Measurements from ENCODE around the gene COPB1.

DNA sequence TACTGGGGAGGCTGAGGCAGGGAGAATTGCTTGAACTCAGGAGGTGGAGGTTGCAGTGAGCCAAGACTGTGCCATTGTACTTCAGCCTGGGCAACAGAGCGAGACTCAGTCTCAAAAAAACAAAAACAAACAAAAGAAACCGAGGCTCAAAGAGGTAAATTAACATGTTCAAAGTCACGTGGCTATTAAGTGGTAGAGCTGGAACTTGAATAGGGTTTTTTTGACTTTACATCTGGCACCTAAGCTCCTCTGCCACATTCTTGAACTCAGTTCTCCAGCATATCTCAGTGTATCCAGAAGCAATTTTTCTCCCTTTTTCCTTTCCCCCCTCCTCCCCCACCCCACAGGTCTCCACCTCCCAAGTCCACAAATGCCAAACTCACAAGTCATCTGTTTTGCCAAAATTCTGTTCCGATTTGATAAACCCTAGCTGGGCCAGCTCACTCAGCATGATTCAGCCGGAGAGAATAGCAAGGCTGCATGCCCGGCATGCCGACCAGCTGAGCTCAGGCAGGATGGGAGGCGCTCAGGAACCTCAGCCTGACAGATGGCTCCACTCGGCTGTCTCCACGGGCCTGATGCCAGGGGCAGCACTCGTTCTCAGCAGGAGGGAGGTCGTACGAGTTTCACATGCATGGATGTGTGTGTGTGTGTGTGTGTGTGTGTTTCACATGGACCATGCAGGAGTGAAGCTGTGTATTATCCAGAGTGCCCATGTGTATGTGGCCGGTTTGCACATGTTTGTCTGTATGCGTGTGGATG, 77.4 kb downstream of the COPB1 start:
- TF ChIP-seq, protein P1, sequence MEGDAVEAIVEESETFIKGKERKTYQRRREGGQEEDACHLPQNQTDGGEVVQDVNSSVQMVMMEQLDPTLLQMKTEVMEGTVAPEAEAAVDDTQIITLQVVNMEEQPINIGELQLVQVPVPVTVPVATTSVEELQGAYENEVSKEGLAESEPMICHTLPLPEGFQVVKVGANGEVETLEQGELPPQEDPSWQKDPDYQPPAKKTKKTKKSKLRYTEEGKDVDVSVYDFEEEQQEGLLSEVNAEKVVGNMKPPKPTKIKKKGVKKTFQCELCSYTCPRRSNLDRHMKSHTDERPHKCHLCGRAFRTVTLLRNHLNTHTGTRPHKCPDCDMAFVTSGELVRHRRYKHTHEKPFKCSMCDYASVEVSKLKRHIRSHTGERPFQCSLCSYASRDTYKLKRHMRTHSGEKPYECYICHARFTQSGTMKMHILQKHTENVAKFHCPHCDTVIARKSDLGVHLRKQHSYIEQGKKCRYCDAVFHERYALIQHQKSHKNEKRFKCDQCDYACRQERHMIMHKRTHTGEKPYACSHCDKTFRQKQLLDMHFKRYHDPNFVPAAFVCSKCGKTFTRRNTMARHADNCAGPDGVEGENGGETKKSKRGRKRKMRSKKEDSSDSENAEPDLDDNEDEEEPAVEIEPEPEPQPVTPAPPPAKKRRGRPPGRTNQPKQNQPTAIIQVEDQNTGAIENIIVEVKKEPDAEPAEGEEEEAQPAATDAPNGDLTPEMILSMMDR (IDR thresholded peaks at IDR 0.05), result no peak
- no peak for TF ChIP-seq POLR2A (IDR thresholded peaks at IDR 0.05)
- peak; percentile 53 to 79 (median 78) for TF ChIP-seq POLR2AphosphoS5 (IDR thresholded peaks at IDR 0.05)

Data from transverse colon (tissue), 4 donors.